Panc1 (cell line): Measurements from ENCODE around the gene RPL27A.

ENCODE experiments used
- CTCF ChIP-seq: fragments of 450-650 bp; IDR thresholded peaks from 2 replicates; pipeline ENCODE4 v1.5.1; 2017; ENCODE audit warnings: mild to moderate bottlenecking
- POLR2AphosphoS5 ChIP-seq: IDR thresholded peaks from 2 replicates; pipeline ENCODE4 v1.6.1; 2012; ENCODE audit warnings: mild to moderate bottlenecking, low read depth, low read length, moderate library complexity
- SIN3A ChIP-seq: IDR thresholded peaks from 2 replicates; pipeline ENCODE4 v1.6.1; 2012; ENCODE audit warnings: low read depth, mild to moderate bottlenecking, low read length, moderate library complexity, borderline replicate concordance; ENCODE audit not compliant: insufficient read depth
- TCF7L2 ChIP-seq: IDR thresholded peaks from 2 replicates; pipeline ENCODE4 v1.6.1; 2011; ENCODE audit warnings: mild to moderate bottlenecking, low read depth, low read length, inconsistent platforms
- TF ChIP-seq, protein P1 (sequence below), 2 experiments: IDR thresholded peaks; 2 replicates each; pipeline ENCODE4 v1.6.1; 2011 to 2012; ENCODE audit warnings: low read depth in 2 of 2, control low read depth in 1 of 2, low read length in 1 of 2, mild to moderate bottlenecking in 1 of 2, moderate library complexity in 1 of 2; ENCODE audit not compliant: insufficient read depth in 1 of 2

DNA sequence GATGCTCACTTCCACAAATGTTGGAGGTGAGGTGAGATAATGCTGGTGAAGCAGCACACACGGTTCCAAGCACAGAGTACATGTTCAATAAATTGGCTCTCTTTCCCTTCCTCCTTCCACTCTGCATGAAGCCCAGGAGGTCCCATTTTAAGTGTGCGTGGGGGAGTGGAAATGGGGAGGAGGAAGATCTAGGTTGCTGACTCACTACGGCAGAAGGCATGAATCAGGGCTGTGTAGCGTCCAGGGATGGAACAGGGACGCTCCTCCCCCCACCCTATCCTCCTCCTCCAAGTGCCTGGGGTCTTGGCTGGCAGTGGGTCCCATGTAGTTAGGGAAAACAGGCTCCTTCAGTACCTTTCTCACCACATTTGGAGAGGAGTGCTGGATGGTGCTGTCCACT, 44.3 kb upstream of the RPL27A start:
- TF ChIP-seq CTCF (no peak), POLR2AphosphoS5 (no peak), TCF7L2 (no peak), SIN3A (no peak)
- TF ChIP-seq, protein P1, sequence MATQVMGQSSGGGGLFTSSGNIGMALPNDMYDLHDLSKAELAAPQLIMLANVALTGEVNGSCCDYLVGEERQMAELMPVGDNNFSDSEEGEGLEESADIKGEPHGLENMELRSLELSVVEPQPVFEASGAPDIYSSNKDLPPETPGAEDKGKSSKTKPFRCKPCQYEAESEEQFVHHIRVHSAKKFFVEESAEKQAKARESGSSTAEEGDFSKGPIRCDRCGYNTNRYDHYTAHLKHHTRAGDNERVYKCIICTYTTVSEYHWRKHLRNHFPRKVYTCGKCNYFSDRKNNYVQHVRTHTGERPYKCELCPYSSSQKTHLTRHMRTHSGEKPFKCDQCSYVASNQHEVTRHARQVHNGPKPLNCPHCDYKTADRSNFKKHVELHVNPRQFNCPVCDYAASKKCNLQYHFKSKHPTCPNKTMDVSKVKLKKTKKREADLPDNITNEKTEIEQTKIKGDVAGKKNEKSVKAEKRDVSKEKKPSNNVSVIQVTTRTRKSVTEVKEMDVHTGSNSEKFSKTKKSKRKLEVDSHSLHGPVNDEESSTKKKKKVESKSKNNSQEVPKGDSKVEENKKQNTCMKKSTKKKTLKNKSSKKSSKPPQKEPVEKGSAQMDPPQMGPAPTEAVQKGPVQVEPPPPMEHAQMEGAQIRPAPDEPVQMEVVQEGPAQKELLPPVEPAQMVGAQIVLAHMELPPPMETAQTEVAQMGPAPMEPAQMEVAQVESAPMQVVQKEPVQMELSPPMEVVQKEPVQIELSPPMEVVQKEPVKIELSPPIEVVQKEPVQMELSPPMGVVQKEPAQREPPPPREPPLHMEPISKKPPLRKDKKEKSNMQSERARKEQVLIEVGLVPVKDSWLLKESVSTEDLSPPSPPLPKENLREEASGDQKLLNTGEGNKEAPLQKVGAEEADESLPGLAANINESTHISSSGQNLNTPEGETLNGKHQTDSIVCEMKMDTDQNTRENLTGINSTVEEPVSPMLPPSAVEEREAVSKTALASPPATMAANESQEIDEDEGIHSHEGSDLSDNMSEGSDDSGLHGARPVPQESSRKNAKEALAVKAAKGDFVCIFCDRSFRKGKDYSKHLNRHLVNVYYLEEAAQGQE (IDR thresholded peaks at IDR 0.05; ENCODE audit: insufficient read depth in 1 of 2, low read depth in 2 of 2, low read length in 1 of 2) = no peak
